IPS DF 6.9 (cell line): ENCODE results near the gene CFAP97D2.
"Not testable (repeated sequence)": the region's sequence is repeated elsewhere in the genome, so short reads cannot be mapped to it uniquely, and the experiment has no call there.

Experiments used
- DNase-seq: peaks from one replicate; pipeline ENCODE4 v3.0.0-alpha.2; 2013; ENCODE audit warnings: low read depth, low spot score
- H3K27ac ChIP-seq: one replicate; pipeline ENCODE4 v1.5.1; 2013; ENCODE audit warnings: low read length, control low read depth
- H3K27me3 ChIP-seq: 2 replicates; pipeline ENCODE4 v1.6.1; 2013; ENCODE audit warnings: mild to moderate bottlenecking, low read length; ENCODE audit not compliant: control insufficient read depth, insufficient read depth
- H3K36me3 ChIP-seq: 2 replicates; pipeline ENCODE4 v1.6.1; 2013; ENCODE audit warnings: low read length; ENCODE audit not compliant: control insufficient read depth, insufficient read depth
- H3K4me1 ChIP-seq: 2 replicates; pipeline ENCODE4 v1.6.1; 2013; ENCODE audit warnings: low read length; ENCODE audit not compliant: control insufficient read depth, insufficient read depth
- H3K4me3 ChIP-seq: 2 replicates; pipeline ENCODE4 v1.5.1; 2013; ENCODE audit warnings: mild to moderate bottlenecking, low read length
- H3K9me3 ChIP-seq: 2 replicates; pipeline ENCODE4 v1.6.1; 2013; ENCODE audit warnings: low read length, inconsistent platforms; ENCODE audit not compliant: control insufficient read depth, insufficient read depth
- WGBS: extraction: QIAGEN DNeasy Blood & Tissue Kit; methylation state at CpG from one replicate; pipeline ENCODE4 v1.1.7; 2013; ENCODE audit warnings: mixed read lengths, missing lambda C conversion rate; ENCODE audit not compliant: insufficient read length, insufficient coverage; 5-methylcytosine and 5-hydroxymethylcytosine counted together

The CFAP97D2 gene

DNA sequence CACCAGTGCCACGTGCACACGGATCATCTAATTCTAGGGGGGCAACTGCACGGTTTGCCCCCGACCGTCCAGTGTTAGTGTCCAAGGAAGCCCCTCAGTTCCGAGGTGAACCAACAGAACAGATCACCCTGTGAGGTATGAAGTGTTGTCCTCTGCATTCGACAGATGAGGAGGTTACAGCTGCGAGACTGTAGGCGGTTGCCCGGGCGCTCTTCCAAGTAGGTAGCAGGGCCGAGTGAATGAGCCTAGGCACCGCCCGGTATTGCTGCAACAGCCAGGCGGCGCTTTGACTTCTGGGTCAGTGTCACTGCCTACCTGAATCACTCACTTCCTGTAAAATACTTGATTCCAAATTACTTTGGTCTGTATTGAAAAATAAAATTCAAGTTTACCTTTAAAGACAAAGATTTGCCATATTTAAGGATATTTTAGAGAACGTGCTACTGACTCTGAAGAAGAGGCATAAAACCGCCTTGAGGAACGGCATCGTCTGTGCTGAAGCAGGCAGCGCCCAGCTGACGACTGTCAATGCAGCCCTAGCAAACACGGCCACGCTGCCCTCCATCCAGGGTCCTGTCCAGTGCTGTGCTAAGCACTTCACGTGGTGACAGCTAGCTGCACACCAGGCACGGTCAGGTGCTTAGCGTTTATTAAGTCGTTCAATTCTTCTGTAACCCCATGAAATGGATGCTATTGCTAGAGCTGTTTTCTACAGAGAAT, 27.3 kb upstream of the CFAP97D2 start:
- no peak overlapping the region for H3K4me3 ChIP-seq
- no peaks in the 10 kb centered on the region for H3K36me3 ChIP-seq
- H3K27ac ChIP-seq: no peak overlapping the region
- H3K9me3 ChIP-seq: no peaks in the 10 kb centered on the region
- no peak for DNase-seq
- H3K4me1 ChIP-seq: no peaks in the 10 kb centered on the region
- WGBS: no CpG with 5 or more reads among the region's 28 CpGs
- H3K27me3 ChIP-seq: no peaks in the 10 kb centered on the region

DNA sequence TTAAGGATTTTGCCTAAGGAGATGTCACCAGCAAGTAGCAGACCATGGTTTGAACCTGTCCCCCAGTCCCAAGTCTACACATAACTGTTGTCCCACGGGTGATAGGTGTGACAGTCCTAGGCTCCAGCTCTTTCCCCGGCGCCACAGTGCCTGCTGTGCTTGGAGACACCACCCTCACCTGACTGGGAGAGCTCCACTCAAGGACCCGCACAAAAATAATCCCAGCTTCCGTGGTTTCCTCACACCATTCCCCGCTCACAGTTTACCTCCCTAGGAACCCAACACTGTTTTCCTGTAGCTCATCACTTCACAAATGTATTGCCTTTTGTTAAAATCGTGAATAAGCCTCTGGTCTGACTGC, 26.8 kb upstream of the CFAP97D2 start:
- WGBS: no CpG with 5 or more reads among the region's 7 CpGs
- Histone ChIP-seq H3K27me3 (no peaks in the 10 kb centered on the region), H3K4me3 (no peak overlapping the region), H3K9me3 (no peaks in the 10 kb centered on the region), H3K4me1 (no peaks in the 10 kb centered on the region), H3K36me3 (no peaks in the 10 kb centered on the region), H3K27ac (no peak overlapping the region)
- DNase-seq: no peak

DNA sequence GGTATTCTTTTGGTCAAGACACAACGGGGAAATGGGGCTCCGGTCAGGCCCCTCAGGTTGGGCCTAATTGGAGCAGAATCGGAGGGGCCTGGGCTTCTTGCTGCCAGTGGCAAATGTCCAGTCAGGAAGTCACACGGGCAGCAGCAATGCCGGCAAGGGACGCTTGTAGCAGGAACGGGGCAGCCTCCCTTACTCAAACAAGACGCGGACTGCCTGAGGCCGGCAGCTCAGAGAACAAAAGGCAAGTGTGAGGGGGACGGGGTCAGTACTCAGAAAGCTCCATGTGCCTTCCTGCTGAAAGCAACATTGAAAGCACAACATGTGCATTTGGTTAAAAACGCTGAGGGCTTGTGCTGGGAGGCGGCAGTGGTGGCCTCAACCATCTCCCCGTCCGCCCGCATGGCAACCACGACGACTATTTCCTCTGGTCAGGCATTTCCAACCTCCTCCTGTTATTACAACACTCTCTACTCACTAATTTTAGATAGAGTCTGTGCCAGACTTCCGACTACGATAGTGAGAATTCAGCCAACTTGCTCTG, 26.2 kb upstream of the CFAP97D2 start:
- Histone ChIP-seq H3K4me3 (no peak overlapping the region), H3K4me1 (no peaks in the 10 kb centered on the region), H3K27ac (no peak overlapping the region), H3K27me3 (no peaks in the 10 kb centered on the region), H3K9me3 (no peaks in the 10 kb centered on the region), H3K36me3 (no peaks in the 10 kb centered on the region)
- DNase-seq: no peak
- WGBS: no CpG with 5 or more reads among the region's 20 CpGs

DNA sequence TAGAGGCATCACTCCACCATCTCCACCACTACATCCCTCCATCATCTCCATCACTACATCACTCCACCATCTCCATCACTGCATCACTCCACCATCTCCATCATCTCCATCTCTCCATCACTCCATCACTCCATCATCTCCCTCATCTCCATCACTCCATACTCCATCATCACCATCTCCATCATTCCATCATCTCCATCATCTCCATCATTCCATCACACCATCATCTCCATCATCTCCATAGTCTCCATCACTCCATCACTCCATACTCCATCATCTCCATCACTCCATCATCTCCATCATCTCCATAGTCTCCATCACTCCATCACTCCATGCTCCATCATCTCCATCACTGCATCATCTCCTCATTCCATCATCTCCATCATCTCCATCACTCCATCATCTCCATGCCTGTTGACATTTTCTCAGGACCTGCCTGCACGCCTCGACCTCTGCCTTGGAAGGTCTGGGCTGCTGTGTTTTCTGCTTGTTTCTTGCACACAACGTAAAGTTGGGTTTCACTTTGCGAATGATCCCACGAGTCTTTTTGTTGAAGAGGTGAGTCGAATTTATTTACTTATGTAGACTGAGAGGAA, 25.5 kb upstream of the CFAP97D2 start:
- no CpG with 5 or more reads among the region's 6 CpGs for WGBS
- H3K27me3 ChIP-seq: no peaks in the 10 kb centered on the region
- no peaks in the 10 kb centered on the region for H3K4me1 ChIP-seq
- no peak for DNase-seq
- no peaks in the 10 kb centered on the region for H3K9me3 ChIP-seq
- H3K4me3 ChIP-seq: no peak overlapping the region
- H3K36me3 ChIP-seq: no peaks in the 10 kb centered on the region
- H3K27ac ChIP-seq: no peak overlapping the region

DNA sequence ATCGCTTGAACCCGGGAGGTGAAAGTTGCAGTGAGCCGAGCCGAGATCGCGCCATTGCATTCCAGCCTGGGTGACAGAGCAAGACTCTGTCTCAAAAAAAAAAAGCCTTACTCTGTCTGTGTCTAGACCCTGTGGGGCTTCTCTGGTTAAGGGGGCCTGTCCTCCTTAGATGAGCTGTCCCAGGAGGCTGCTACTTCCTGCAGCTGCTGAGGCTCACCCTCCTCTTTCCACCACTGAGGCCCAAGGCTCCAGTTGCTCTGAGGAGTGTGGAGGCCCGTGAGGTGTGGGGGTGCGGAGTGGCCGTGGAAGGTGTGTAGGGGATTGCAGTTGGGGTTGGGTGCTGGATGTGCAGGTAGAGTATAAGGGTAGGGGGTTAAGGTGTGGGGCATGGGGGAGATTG, 24.6 kb upstream of the CFAP97D2 start:
- Histone ChIP-seq H3K4me1 (no peaks in the 10 kb centered on the region), H3K36me3 (no peaks in the 10 kb centered on the region), H3K27ac (no peak overlapping the region), H3K9me3 (no peaks in the 10 kb centered on the region), H3K27me3 (no peaks in the 10 kb centered on the region), H3K4me3 (no peak overlapping the region)
- no CpG with 5 or more reads among the region's 9 CpGs for WGBS
- no peak for DNase-seq

DNA sequence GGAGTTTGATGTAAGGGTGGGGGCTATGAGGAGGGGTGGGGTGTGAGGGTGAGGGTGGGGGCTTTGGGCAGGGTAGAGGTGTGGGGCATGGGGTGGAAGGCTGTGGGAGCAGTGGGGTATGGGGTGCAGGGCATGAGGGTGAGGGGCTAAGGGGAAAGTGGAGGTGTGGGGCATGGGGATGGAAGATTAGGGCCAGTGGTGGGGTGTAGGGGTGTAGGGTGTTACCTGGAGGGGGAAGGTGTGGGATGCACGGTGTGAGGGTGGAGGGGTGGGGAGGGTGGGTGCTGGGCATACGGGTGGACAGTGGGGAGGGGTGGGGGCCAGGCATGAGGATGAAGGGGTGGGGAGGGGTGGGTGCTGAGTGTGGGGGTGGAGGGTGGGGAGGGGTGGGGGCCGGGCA, 23.7 kb upstream of the CFAP97D2 start:
- Histone ChIP-seq H3K4me3 (no peak overlapping the region), H3K9me3 (no peaks in the 10 kb centered on the region), H3K4me1 (no peaks in the 10 kb centered on the region), H3K27me3 (no peaks in the 10 kb centered on the region), H3K27ac (no peak overlapping the region), H3K36me3 (no peaks in the 10 kb centered on the region)
- no CpG with 5 or more reads among the region's 3 CpGs for WGBS
- no peak for DNase-seq

DNA sequence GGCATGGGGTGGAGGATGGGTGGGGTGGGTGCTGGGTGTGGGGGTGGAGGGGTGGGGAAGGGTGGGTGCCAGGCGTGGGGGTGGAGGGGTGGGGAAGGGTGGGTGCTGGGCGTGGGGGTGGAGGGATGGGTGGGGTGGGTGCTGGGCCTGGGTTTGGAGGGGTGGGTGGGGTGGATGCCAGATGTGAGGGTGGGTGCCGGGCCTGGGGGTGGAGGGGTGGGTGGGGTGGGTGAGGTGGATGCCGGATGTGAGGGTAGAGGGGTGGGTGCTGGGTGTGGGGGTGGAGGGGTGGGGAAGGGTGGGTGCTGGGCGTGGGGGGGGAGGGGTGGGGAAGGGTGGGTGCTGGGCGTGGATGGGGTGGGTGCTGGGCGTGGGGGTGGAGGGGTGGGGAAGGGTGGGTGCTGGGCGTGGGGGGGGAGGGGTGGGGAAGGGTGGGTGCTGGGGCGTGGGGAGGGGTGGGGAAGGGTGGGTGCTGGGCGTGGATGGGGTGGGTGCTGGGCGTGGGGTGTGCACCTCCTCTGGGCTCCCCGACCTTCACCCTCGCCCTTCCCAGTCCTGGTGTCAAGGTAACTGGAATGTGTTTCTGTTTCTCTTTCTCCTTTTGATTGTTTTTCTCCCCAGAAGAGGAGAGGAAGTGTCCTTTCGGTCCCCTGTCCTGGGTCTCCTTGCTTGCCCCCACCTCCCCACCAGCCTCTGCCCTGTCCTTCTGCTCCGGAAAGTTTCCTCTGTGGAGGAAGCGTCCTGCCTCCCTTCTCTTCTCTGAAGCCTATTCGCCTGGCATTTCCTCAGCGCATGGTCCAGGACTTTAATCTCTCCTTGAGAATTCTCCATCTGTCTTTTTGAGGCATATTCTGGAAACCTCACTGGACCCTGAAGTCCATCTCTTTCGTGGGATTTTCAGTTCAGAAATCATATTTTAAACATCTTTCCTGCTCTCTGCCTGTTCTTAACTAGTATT, 22.9 kb upstream of the CFAP97D2 start:
- H3K4me1 ChIP-seq: no peaks in the 10 kb centered on the region
- DNase-seq: no peak
- WGBS: no CpG with 5 or more reads among the region's 19 CpGs
- H3K36me3 ChIP-seq: no peaks in the 10 kb centered on the region
- H3K27ac ChIP-seq: no peak overlapping the region
- no peaks in the 10 kb centered on the region for H3K27me3 ChIP-seq
- H3K4me3 ChIP-seq: no peak overlapping the region
- H3K9me3 ChIP-seq: no peaks in the 10 kb centered on the region

DNA sequence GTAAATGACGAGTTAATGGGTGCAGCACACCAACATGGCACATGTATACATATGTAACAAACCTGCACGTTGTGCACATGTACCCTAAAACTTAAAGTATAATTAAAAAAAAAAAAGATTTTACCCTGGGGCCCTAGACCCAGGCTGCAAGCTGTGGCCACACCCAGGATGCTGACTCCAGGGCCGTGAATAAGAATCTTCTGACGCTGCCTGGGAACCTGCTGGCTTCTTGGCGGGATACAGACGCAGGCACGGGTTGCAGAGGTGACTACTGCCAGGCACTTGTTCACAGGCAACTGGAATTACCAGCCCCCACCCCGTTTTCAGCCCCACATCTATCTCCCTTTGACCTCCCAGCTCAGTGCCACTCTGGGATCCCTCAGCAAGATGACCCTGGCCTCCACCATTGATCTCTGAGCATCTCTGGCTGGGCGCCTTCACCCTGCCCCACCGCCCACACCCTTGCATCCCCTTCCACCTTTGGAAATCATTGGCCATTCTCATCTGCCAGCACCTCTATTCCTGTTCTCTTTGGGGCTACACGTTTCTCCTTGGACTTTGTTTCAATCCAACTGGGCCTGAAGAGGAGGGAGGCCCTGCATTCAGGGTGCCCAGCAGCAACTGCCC, 21.1 kb upstream of the CFAP97D2 start:
- no peak for DNase-seq
- H3K9me3 ChIP-seq: no peaks in the 10 kb centered on the region
- no peaks in the 10 kb centered on the region for H3K4me1 ChIP-seq
- no peak overlapping the region for H3K4me3 ChIP-seq
- no peak overlapping the region for H3K27ac ChIP-seq
- H3K27me3 ChIP-seq: no peaks in the 10 kb centered on the region
- no CpG with 5 or more reads among the region's 11 CpGs for WGBS
- no peaks in the 10 kb centered on the region for H3K36me3 ChIP-seq

DNA sequence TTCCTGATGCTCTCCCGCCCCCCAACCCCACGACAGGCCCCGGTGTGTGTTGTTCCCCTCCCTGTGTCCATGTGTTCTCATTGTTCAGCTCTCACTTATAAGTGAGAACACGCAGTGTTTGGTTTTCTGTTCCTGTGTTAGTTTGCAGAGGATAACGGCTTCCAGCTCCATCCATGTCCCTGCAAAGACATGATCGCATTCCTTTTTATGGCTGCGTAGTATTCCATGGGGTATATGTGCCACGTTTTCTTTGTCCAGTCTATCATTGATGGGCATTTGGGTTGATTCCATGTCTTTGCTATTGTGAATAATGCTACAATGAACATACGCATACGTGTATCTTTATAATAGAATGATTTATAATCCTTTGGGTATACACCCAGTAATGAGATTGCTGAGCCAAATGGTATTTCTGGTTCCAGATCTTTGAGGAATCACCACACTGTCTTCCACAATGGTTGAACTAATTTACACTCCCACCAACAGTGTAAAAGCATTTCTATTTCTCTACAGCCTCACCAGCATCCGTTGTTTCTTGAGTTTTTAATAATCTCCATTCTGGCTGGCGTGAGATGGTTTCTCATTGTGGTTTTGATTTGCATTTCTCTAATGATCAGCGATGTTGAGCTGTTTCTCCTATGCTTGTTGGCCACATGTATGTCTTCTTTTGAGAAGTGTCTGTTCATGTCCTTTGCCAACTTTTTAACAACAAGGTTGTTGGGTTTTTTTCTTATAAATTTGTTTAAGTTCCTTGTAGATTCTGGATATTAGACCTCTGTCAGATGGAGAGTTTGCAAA, 20.0 kb upstream of the CFAP97D2 start:
- H3K4me1 ChIP-seq, H3K4me3 ChIP-seq: not testable (repeated sequence)

More for the DNA sequence above, 20.0 kb upstream of the CFAP97D2 start:
- H3K27me3 ChIP-seq, H3K9me3 ChIP-seq, DNase-seq, H3K27ac ChIP-seq, H3K36me3 ChIP-seq: not testable (repeated sequence)
- no CpG with 5 or more reads among the region's 13 CpGs for WGBS
